GM12891 (cell line): ENCODE measurements around the gene BMP5.

Experiments
- POLR2A ChIP-seq: IDR thresholded peaks from 2 replicates; pipeline ENCODE4 v1.6.1; 2011; ENCODE audit warnings: low read depth, low read length, control low read depth
- POLR2AphosphoS5 ChIP-seq: IDR thresholded peaks from 2 replicates; pipeline ENCODE4 v1.6.1; 2011; ENCODE audit warnings: low read depth, low read length, control low read depth

DNA sequence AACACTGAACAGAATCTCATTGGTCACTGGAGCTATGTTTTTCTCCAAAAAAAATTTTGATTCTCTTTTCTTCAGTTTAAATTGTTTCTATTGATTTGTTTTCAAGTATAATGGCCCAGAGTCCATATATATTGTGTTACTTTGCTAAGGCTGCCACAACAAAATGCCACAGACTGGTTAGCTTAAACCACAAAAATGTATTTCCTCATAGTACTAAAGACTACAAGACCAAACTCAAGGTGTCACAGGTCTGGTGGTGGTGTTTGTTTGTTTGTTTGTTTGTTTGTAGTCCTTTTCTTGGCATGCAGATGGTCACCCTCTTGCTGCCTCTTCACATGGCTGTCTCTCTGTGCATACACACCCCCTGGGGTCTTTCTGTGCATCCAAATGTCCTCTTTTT, 34.0 kb downstream of the BMP5 start:
- TF ChIP-seq POLR2A: no peak
- TF ChIP-seq POLR2AphosphoS5: no peak
